HCT116 (cell line): ENCODE measurements around the gene SLC6A13. TPM values are rescaled to one million over a fixed set of nuclear protein-coding genes. Genes with fewer than 3 reads are reported as not detected.

Experiments used
- ATAC-seq: fragments of 200-7000 bp; cut with Tn5 transposase; 2 replicates; pipeline ENCODE4 v1.9.1; 2020; ENCODE audit warnings: mild to moderate bottlenecking, moderate library complexity
- BruUV-seq: library from RNA; stranded (reverse); fragments of 400-500 nt; replicated peaks from 2 replicates; lab custom pipeline; 2021; lab: Mats Ljungman, UMichigan
- CTCF ChIA-PET: fragments of 300-600 bp; sonication (Branson Sonifier 250); formaldehyde crosslinking; loops from one replicate; lab custom pipeline; 2021; ENCODE audit warnings: antibody characterized with exemption; lab: Charles Lee
- POLR2A ChIA-PET: fragments of 300-600, 350-600 bp; sonication (Branson Sonifier 250); formaldehyde crosslinking; loops from one replicate; lab custom pipeline; 2021; ENCODE audit warnings: antibody characterized with exemption; lab: Charles Lee
- RAD21 ChIA-PET, 2 experiments: fragments of 300-600 bp; sonication (Branson Sonifier 250); formaldehyde crosslinking; loops; one replicate each; lab custom pipeline; 2023; ENCODE audit warnings: low total read pairs in 2 of 2; ENCODE audit not compliant: uncharacterized antibody in 2 of 2, unreplicated experiment in 2 of 2, low non-redundant PET in 1 of 2; lab: Charles Lee
- DNase-seq: peaks from one replicate; pipeline ENCODE4 v3.0.0-alpha.2; 2010; ENCODE audit warnings: low read depth, low spot score
- H2AFZ ChIP-seq: fragments of 200-600 bp; shearing (Covaris generic), sonication (generic); 2 replicates; pipeline ENCODE4 v1.6.1; 2017; ENCODE audit warnings: low read depth, mixed run types, mixed read lengths, antibody characterized with exemption, low read length; ENCODE audit not compliant: poor library complexity, severe bottlenecking
- H3K27ac ChIP-seq: 2 replicates; pipeline ENCODE4 v1.5.1; 2012; ENCODE audit warnings: low read depth, low read length
- H3K27me3 ChIP-seq: fragments of 200-600 bp; sonication (generic); 2 replicates; pipeline ENCODE4 v1.6.1; 2016; ENCODE audit warnings: mixed run types, low read length, mixed read lengths; ENCODE audit not compliant: insufficient read depth
- H3K36me3 ChIP-seq, 2 experiments: fragments of 200-500 bp in 1 of 2; fragments of 200-600 bp in 1 of 2; sonication (Bioruptor generic) in 1 of 2; sonication (generic) in 1 of 2; 2 replicates each; pipeline versions ENCODE4 v1.5.1 to v1.6.1; 2014 to 2016; ENCODE audit warnings: low read length in 2 of 2, inconsistent platforms in 1 of 2, mixed read lengths in 1 of 2, mixed run types in 1 of 2; ENCODE audit not compliant: insufficient read depth in 2 of 2, control insufficient read depth in 1 of 2
- H3K4me1 ChIP-seq, 2 experiments: fragments of 200-600 bp in 1 of 2; sonication (generic) in 1 of 2; 2 replicates each; pipeline versions ENCODE4 v1.5.1 to v1.6.1; 2012 to 2017; ENCODE audit warnings: low read length in 2 of 2, inconsistent platforms in 1 of 2, mild to moderate bottlenecking in 1 of 2, mixed read lengths in 1 of 2, mixed run types in 1 of 2, moderate library complexity in 1 of 2; ENCODE audit not compliant: insufficient read depth in 2 of 2, control insufficient read depth in 1 of 2
- H3K4me2 ChIP-seq: fragments of 200-600 bp; sonication (generic); 2 replicates; pipeline ENCODE4 v1.6.1; 2017; ENCODE audit warnings: mixed run types, low read length, mixed read lengths
- H3K4me3 ChIP-seq, 2 experiments: fragments of 200-600 bp in 1 of 2; sonication (generic) in 1 of 2; replicated peaks in 1 of 2; 2 replicates each; pipeline ENCODE4 v1.5.1; 2011 to 2016; ENCODE audit warnings: low read length in 2 of 2, control low read depth in 1 of 2, low read depth in 1 of 2, mild to moderate bottlenecking in 1 of 2, mixed read lengths in 1 of 2, mixed run types in 1 of 2
- H3K79me2 ChIP-seq: fragments of 200-600 bp; sonication (generic); 2 replicates; pipeline ENCODE4 v1.6.1; 2017; ENCODE audit warnings: mild to moderate bottlenecking, mixed run types, low read length, moderate library complexity, mixed read lengths; ENCODE audit not compliant: insufficient read depth
- H3K9ac ChIP-seq: fragments of 200-600 bp; sonication (generic); 2 replicates; pipeline ENCODE4 v1.6.1; 2016; ENCODE audit warnings: low read length, mixed read lengths
- H3K9me2 ChIP-seq: fragments of 200-600 bp; sonication (generic), shearing (Covaris generic); 2 replicates; pipeline ENCODE4 v1.6.1; 2017; ENCODE audit warnings: mixed run types, mild to moderate bottlenecking, moderate library complexity; ENCODE audit not compliant: insufficient read depth
- H3K9me3 ChIP-seq, 2 experiments: fragments of 200-500 bp in 1 of 2; fragments of 200-600 bp in 1 of 2; sonication (Bioruptor generic) in 1 of 2; sonication (generic) in 1 of 2; 2 replicates each; pipeline ENCODE4 v1.6.1; 2014 to 2017; ENCODE audit warnings: low read length in 2 of 2, mixed read lengths in 2 of 2, inconsistent platforms in 1 of 2, low read depth in 1 of 2, mild to moderate bottlenecking in 1 of 2, mixed run types in 1 of 2, moderate library complexity in 1 of 2; ENCODE audit not compliant: control insufficient read depth in 1 of 2, insufficient read depth in 1 of 2
- H4K20me1 ChIP-seq: fragments of 200-600 bp; sonication (generic), shearing (Covaris generic); 2 replicates; pipeline ENCODE4 v1.6.1; 2017; ENCODE audit warnings: mixed run types, mild to moderate bottlenecking, moderate library complexity; ENCODE audit not compliant: insufficient read depth
- CEBPB ChIP-seq: IDR thresholded peaks from 2 replicates; pipeline ENCODE4 v1.6.1; 2012; ENCODE audit warnings: low read depth
- CTCF ChIP-seq, 3 experiments: fragments of 200-600 bp in 1 of 3; sonication (generic) in 1 of 3; IDR thresholded peaks in 2 of 3; conservative IDR thresholded peaks in 1 of 3; 2 replicates each; pipeline ENCODE4 v1.5.1; 2012 to 2017; ENCODE audit warnings: low read depth in 2 of 3, low read length in 2 of 3, antibody characterized with exemption in 1 of 3, borderline replicate concordance in 1 of 3, control low read depth in 1 of 3, mild to moderate bottlenecking in 1 of 3, mixed read lengths in 1 of 3, mixed run types in 1 of 3, moderate library complexity in 1 of 3; ENCODE audit not compliant: insufficient read depth in 1 of 3
- EGR1 ChIP-seq: IDR thresholded peaks from 2 replicates; pipeline ENCODE4 v1.6.1; 2012; ENCODE audit warnings: low read depth
- ELF1 ChIP-seq: IDR thresholded peaks from 2 replicates; pipeline ENCODE4 v1.6.1; 2012; ENCODE audit warnings: low read depth, borderline replicate concordance
- RAD21 ChIP-seq: IDR thresholded peaks from 2 replicates; pipeline ENCODE4 v1.6.1; 2012; ENCODE audit warnings: low read depth, mild to moderate bottlenecking
- SP1 ChIP-seq: IDR thresholded peaks from 2 replicates; pipeline ENCODE4 v1.6.1; 2012; ENCODE audit warnings: low read depth
- SRF ChIP-seq: IDR thresholded peaks from 2 replicates; pipeline ENCODE4 v1.6.1; 2012; ENCODE audit warnings: low read depth
- intact Hi-C: fragments of 100-400 bp; cut with micrococcal nuclease; formaldehyde crosslinking; loops from 2 replicates; pipeline ENCODE4 v1.10.0; 2022
- total RNA-seq: library from RNA; stranded (reverse); gene quantifications from one replicate; pipeline ENCODE4 v1.2.1, GENCODE V29; 2021; ENCODE audit not compliant: unreplicated experiment

SLC6A13 gene
- total RNA-seq, 1 experiment from 2014 or later, result 0.39 TPM

- Histone ChIP-seq H3K4me2 (no peak overlapping the region), H3K27me3 (no peaks in the 10 kb centered on the region), H3K36me3 (no peaks in the 10 kb centered on the region), H3K4me1 (peaks cover 4 to 26% of the 10 kb centered on the region in 2 experiments; a peak in 3 of 4 replicates), H4K20me1 (no peaks in the 10 kb centered on the region), H3K27ac (no peak overlapping the region), H3K9me3 (no peaks in the 10 kb centered on the region), H3K4me3 (no peak overlapping the region), H3K79me2 (no peaks in the 10 kb centered on the region), H3K9me2 (no peaks in the 10 kb centered on the region), H3K9ac (no peak overlapping the region), H2AFZ (no peak overlapping the region)
- no peak for DNase-seq
- POLR2A ChIA-PET, result no interaction called here
- no TSS peak for BruUV-seq
- intact Hi-C loops, result no loop called here
- no peak for ATAC-seq
- RAD21 ChIA-PET, result no interaction called here
- CTCF ChIA-PET, result interaction anchor here (0.6 kb wide), 1 partner anchor 10 kb away, joined by 3 read pairs; no protein-coding TSS in a partner anchor
- TF ChIP-seq CEBPB (no peak), RAD21 (no peak), ELF1 (no peak), EGR1 (no peak), SRF (no peak), CTCF (IDR thresholded peaks at IDR 0.05 in 2 of 3, conservative IDR thresholded peaks at IDR 0.05 in 1 of 3; ENCODE audit: borderline replicate concordance in 1 of 3, insufficient read depth in 1 of 3, low read depth in 2 of 3, low read length in 2 of 3) (no peak), SP1 (no peak)
- TF ChIP-seq, all 23 proteins: peak for 0
These were observed 89.9 kb downstream of the SLC6A13 start for GRCh38 chr12:172732-173161.
